ENCODE data around the gene GRID1.

GRID1 gene

GRCh38 chr10:86385806-86386205 is 19.2 kb upstream of the GRID1 start:
- Mint-ChIP-seq H3K36me3 (no peaks in the 10 kb centered on the region), H3K4me1 (ENCODE audit: low read depth) (peaks cover 9% of the 10 kb centered on the region), H3K27ac (no peak overlapping the region), H3K27me3 (peaks cover 15% of the 10 kb centered on the region), H3K9me3 (ENCODE audit: low read depth) (no peaks in the 10 kb centered on the region), H3K4me3 (no peak overlapping the region)

GRCh38 chr10:86377797-86378146 is 11.2 kb upstream of the GRID1 start:
- Mint-ChIP-seq H3K36me3 (no peaks in the 10 kb centered on the region), H3K27ac (no peak overlapping the region), H3K27me3 (peaks cover 19% of the 10 kb centered on the region), H3K4me3 (no peak overlapping the region), H3K4me1 (ENCODE audit: low read depth) (no peaks in the 10 kb centered on the region), H3K9me3 (ENCODE audit: low read depth) (no peaks in the 10 kb centered on the region)

GRCh38 chr10:86376852-86377796 is 10.5 kb upstream of the GRID1 start:
- peaks cover 19% of the 10 kb centered on the region for H3K27me3 Mint-ChIP-seq
- H3K4me3 Mint-ChIP-seq: no peak overlapping the region
- no peak overlapping the region for H3K27ac Mint-ChIP-seq
- H3K36me3 Mint-ChIP-seq: no peaks in the 10 kb centered on the region
- no peaks in the 10 kb centered on the region for H3K9me3 Mint-ChIP-seq (ENCODE audit: low read depth)
- no peaks in the 10 kb centered on the region for H3K4me1 Mint-ChIP-seq (ENCODE audit: low read depth)

- no peak overlapping the region for H3K4me3 Mint-ChIP-seq
- no peak overlapping the region for H3K27ac Mint-ChIP-seq
- H3K36me3 Mint-ChIP-seq: no peaks in the 10 kb centered on the region
- no peaks in the 10 kb centered on the region for H3K9me3 Mint-ChIP-seq (ENCODE audit: low read depth)
- H3K27me3 Mint-ChIP-seq: peaks cover 19% of the 10 kb centered on the region
- no peaks in the 10 kb centered on the region for H3K4me1 Mint-ChIP-seq (ENCODE audit: low read depth)
These were observed 9.8 kb upstream of the GRID1 start for GRCh38 chr10:86376403-86376802.

DNA sequence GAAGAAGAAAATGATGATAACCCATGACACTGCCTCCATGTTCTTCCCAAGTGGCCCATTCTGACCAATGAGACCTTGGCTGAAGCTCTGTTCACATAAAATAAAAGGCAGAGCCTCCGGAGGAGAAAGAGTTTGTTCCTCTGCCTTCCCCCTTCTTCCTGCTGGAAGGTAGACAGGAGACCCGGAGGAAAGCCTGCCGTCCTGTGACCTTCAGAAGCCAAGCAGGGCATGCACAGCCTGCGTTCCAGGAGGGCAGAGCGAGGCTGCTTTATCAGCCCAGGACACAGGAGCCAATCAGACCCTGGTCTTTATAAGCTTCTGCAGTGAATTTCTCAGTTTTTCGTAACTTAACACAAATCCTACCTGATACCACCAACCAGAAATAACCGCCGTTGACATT is 8.6 kb upstream of the GRID1 start:
- H3K4me3 Mint-ChIP-seq: no peak overlapping the region
- H3K4me1 Mint-ChIP-seq (ENCODE audit: low read depth): no peaks in the 10 kb centered on the region
- H3K27ac Mint-ChIP-seq: no peak overlapping the region
- no peaks in the 10 kb centered on the region for H3K9me3 Mint-ChIP-seq (ENCODE audit: low read depth)
- H3K36me3 Mint-ChIP-seq: no peaks in the 10 kb centered on the region
- H3K27me3 Mint-ChIP-seq: peaks cover 18% of the 10 kb centered on the region

DNA sequence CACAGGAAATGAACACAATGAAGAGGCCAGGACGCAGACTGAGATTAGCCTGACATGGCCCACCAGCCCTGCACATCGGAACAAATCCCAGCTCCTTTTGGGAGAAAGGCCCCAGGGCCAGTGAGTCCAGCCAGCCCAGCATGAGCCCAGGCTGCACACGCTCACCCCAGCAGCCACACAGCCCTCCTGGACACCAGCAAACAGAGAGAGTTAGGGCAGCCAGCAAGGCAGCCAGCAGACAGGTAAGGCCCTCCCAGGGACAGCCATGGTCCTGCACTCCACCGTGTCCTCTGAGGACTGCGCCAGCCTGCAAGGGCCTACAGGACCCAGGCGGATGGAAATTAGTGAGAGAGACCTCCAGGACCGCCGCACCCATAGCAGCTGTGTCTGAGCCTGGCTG is 8.1 kb upstream of the GRID1 start:
- peaks cover 20% of the 10 kb centered on the region for H3K27me3 Mint-ChIP-seq
- no peaks in the 10 kb centered on the region for H3K4me1 Mint-ChIP-seq (ENCODE audit: low read depth)
- H3K27ac Mint-ChIP-seq: no peak overlapping the region
- no peaks in the 10 kb centered on the region for H3K9me3 Mint-ChIP-seq (ENCODE audit: low read depth)
- no peak overlapping the region for H3K4me3 Mint-ChIP-seq
- no peaks in the 10 kb centered on the region for H3K36me3 Mint-ChIP-seq

- H3K4me3 Mint-ChIP-seq: no peak overlapping the region
- peaks cover 24% of the 10 kb centered on the region for H3K27me3 Mint-ChIP-seq
- H3K9me3 Mint-ChIP-seq (ENCODE audit: low read depth): no peaks in the 10 kb centered on the region
- no peaks in the 10 kb centered on the region for H3K36me3 Mint-ChIP-seq
- H3K4me1 Mint-ChIP-seq (ENCODE audit: low read depth): no peaks in the 10 kb centered on the region
- H3K27ac Mint-ChIP-seq: no peak overlapping the region
These were observed 7.2 kb upstream of the GRID1 start for GRCh38 chr10:86373828-86374227.

- H3K9me3 Mint-ChIP-seq (ENCODE audit: low read depth): no peaks in the 10 kb centered on the region
- H3K4me1 Mint-ChIP-seq (ENCODE audit: low read depth): no peaks in the 10 kb centered on the region
- no peak overlapping the region for H3K27ac Mint-ChIP-seq
- no peak overlapping the region for H3K4me3 Mint-ChIP-seq
- H3K36me3 Mint-ChIP-seq: no peaks in the 10 kb centered on the region
- H3K27me3 Mint-ChIP-seq: peaks cover 21% of the 10 kb centered on the region
These were observed 6.7 kb upstream of the GRID1 start for GRCh38 chr10:86373251-86373650.

DNA sequence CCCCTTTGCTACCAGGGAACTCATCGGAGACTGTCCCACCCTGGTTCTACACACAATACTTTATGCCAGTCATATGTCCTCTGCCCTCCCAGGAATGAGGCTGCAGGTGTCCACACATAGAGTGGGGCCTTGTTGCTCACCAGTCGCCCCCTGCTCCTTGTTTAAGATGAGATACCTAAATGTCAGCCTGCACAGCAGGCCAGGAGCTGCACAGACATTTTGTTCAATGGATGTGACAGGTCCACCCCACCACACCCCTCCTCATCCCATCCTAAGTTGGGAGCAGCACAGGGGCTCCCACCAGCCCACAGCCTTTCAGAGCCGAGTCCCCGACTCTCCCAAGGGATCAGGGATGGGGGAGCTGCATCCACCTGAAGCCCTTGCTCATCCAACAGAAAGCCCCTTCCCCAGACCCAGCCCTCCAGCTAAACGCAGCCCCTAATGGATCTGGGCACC is 6.2 kb upstream of the GRID1 start:
- Mint-ChIP-seq H3K9me3 (ENCODE audit: low read depth) (no peaks in the 10 kb centered on the region), H3K36me3 (no peaks in the 10 kb centered on the region), H3K4me3 (no peak overlapping the region), H3K27ac (no peak overlapping the region), H3K27me3 (peaks cover 22% of the 10 kb centered on the region), H3K4me1 (ENCODE audit: low read depth) (peaks cover 3% of the 10 kb centered on the region)

GRCh38 chr10:86372119-86372783 is 5.7 kb upstream of the GRID1 start:
- H3K36me3 Mint-ChIP-seq: no peaks in the 10 kb centered on the region
- peaks cover 23% of the 10 kb centered on the region for H3K27me3 Mint-ChIP-seq
- H3K4me1 Mint-ChIP-seq (ENCODE audit: low read depth): peaks cover 4% of the 10 kb centered on the region
- H3K9me3 Mint-ChIP-seq (ENCODE audit: low read depth): no peaks in the 10 kb centered on the region
- no peak overlapping the region for H3K27ac Mint-ChIP-seq
- H3K4me3 Mint-ChIP-seq: no peak overlapping the region

GRCh38 chr10:86371691-86372090 is 5.1 kb upstream of the GRID1 start:
- Mint-ChIP-seq H3K9me3 (ENCODE audit: low read depth) (no peaks in the 10 kb centered on the region), H3K4me1 (ENCODE audit: low read depth) (peaks cover 4% of the 10 kb centered on the region), H3K27me3 (peaks cover 23% of the 10 kb centered on the region), H3K27ac (no peak overlapping the region), H3K36me3 (no peaks in the 10 kb centered on the region), H3K4me3 (no peak overlapping the region)

DNA sequence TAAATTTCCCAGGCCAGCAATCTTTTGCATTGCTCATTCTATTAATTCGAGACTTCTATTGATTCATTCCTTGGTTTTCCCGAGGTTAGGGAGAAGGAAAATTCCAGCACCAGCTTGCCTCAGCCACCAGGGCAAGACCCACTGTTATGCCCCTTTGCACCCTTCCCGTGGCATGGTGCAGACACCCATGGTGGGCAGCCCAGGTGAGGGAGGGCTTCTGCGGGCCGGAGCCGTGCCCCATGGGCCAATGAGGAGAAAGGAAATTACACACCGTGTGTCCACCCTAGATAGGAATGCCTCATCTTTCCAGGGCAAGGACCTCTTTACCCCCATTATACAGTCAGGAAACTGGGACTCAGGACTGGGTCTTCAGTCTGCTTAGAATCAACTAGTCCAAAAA is 4.5 kb upstream of the GRID1 start:
- no peaks in the 10 kb centered on the region for H3K36me3 Mint-ChIP-seq
- no peaks in the 10 kb centered on the region for H3K9me3 Mint-ChIP-seq (ENCODE audit: low read depth)
- H3K4me3 Mint-ChIP-seq: no peak overlapping the region
- peaks cover 4% of the 10 kb centered on the region for H3K4me1 Mint-ChIP-seq (ENCODE audit: low read depth)
- H3K27me3 Mint-ChIP-seq: peaks cover 23% of the 10 kb centered on the region
- no peak overlapping the region for H3K27ac Mint-ChIP-seq

GRCh38 chr10:86370006-86370585 is 3.5 kb upstream of the GRID1 start:
- Mint-ChIP-seq H3K9me3 (ENCODE audit: low read depth) (no peaks in the 10 kb centered on the region), H3K36me3 (no peaks in the 10 kb centered on the region), H3K4me3 (no peak overlapping the region), H3K27me3 (peaks cover 27% of the 10 kb centered on the region), H3K4me1 (ENCODE audit: low read depth) (peaks cover 10% of the 10 kb centered on the region), H3K27ac (no peak overlapping the region)

DNA sequence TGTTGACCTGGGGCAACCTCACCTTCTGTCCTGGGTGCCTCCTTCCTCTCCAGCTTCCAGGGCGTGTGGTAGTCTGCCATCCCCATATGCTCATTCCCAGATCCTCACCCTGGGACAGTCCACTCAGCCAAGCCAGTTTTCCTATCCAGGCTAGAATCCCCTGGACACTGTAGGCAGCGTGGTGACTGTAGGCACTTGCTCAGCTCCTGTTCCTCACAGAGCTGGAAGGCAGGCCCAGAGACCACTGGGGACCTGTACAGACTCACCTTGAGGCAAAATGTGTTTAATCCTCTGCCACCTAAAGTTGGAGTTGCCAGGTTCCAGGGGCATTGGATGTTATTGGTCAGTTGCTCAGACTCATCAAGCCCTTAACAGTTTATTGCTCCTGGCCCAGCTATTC is 2.4 kb upstream of the GRID1 start:
- Mint-ChIP-seq H3K9me3 (ENCODE audit: low read depth) (no peaks in the 10 kb centered on the region), H3K4me1 (ENCODE audit: low read depth) (peaks cover 13% of the 10 kb centered on the region), H3K4me3 (no peak overlapping the region), H3K36me3 (no peaks in the 10 kb centered on the region), H3K27me3 (peaks cover 32% of the 10 kb centered on the region), H3K27ac (no peak overlapping the region)

DNA sequence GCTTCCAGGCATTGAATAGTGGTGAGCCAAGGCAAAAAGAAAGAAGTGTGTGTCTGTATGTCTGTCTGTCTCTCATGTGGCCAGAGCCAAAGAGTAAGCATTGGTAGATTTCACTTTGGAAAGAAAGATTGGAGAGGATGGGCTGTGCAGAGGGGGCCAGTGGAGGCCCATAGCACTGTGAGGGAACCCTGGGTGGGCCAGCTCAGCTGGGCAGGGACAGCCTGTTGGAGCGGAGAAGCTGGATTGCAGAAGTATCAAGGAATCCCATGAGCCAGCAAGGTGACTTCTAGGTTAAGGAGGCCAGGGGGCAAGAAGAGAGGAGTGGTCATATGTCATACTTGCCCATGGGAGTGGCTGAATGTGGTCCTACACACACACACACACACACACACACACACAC is 1.5 kb upstream of the GRID1 start:
- Mint-ChIP-seq H3K36me3 (no peaks in the 10 kb centered on the region), H3K9me3 (ENCODE audit: low read depth) (no peaks in the 10 kb centered on the region), H3K4me3 (peak overlapping the region; percentile 54), H3K27ac (no peak overlapping the region), H3K27me3 (peaks cover 32% of the 10 kb centered on the region), H3K4me1 (ENCODE audit: low read depth) (peaks cover 16% of the 10 kb centered on the region)

Data from activated naive CD8-positive, alpha-beta T cell (primary cell).